Left ventricle myocardium inferior (tissue), 1 donor: ENCODE results near the gene RASAL2. TPM values are rescaled to one million over a fixed set of nuclear protein-coding genes. Genes with fewer than 3 reads are reported as not detected.

Experiments used
- DNase-seq: peaks from one replicate; pipeline ENCODE4 v3.0.0-alpha.2; 2020
- H3K27ac ChIP-seq: fragments of 200-600 bp; replicated peaks from 2 replicates; pipeline ENCODE4 v1.8.0; 2021
- H3K27me3 ChIP-seq: fragments of 200-600 bp; 2 replicates; pipeline ENCODE4 v1.8.0; 2021; ENCODE audit warnings: low read depth
- H3K36me3 ChIP-seq: fragments of 200-600 bp; 2 replicates; pipeline ENCODE4 v1.8.0; 2021
- H3K4me1 ChIP-seq: fragments of 200-600 bp; 2 replicates; pipeline ENCODE4 v1.8.0; 2021
- H3K4me3 ChIP-seq: fragments of 200-600 bp; 2 replicates; pipeline ENCODE4 v1.8.0; 2021; ENCODE audit warnings: mild to moderate bottlenecking, moderate library complexity
- H3K9me3 ChIP-seq: fragments of 200-600 bp; replicated peaks from 2 replicates; pipeline ENCODE4 v1.8.0; 2021
- CTCF ChIP-seq: fragments of 200-600 bp; IDR thresholded peaks from 2 replicates; pipeline ENCODE4 v1.8.0; 2021; ENCODE audit warnings: antibody characterized with exemption, mild to moderate bottlenecking, borderline replicate concordance
- intact Hi-C: fragments of 100-400 bp; cut with micrococcal nuclease; formaldehyde crosslinking; loops from one replicate; pipeline ENCODE4 v1.11.0; 2022
- total RNA-seq: library from RNA; stranded (reverse); fragmentation: NEBNext Ultra II Directional; extraction: Animal tissue kit (Norgen Biotek cat#: 25700); gene quantifications from one replicate; pipeline ENCODE4 v1.2.1, GENCODE V29; 2021
- donor health status: DM: no; HTN: yes; CAD: no; lungs with severe emphysema.

Gene RASAL2
- total RNA-seq, 1 donor from 2014 or later = 28.3 TPM

GRCh38 chr1:178513278-178513983, 419.5 kb downstream of the RASAL2 start:
- TF ChIP-seq CTCF = peak; percentile 25
- Histone ChIP-seq H3K4me3 (no peak overlapping the region), H3K36me3 (no peaks in the 10 kb centered on the region), H3K9me3 (no peaks in the 10 kb centered on the region), H3K27me3 (no peaks in the 10 kb centered on the region), H3K4me1 (peaks cover 27% of the 10 kb centered on the region), H3K27ac (peak overlapping the region; percentile 56)
- peak; percentile 49 for DNase-seq
- intact Hi-C loops = no loop called here

- Histone ChIP-seq H3K4me3 (no peak overlapping the region), H3K36me3 (no peaks in the 10 kb centered on the region), H3K4me1 (peaks cover 15% of the 10 kb centered on the region), H3K27me3 (no peaks in the 10 kb centered on the region), H3K27ac (no peak overlapping the region), H3K9me3 (no peaks in the 10 kb centered on the region)
- no peak for DNase-seq
- no peak for TF ChIP-seq CTCF
- intact Hi-C loops = no loop called here
These were observed 422.2 kb downstream of the RASAL2 start for GRCh38 chr1:178516110-178516509.

- Histone ChIP-seq H3K9me3 (no peaks in the 10 kb centered on the region), H3K4me3 (no peak overlapping the region), H3K27ac (no peak overlapping the region), H3K4me1 (peaks cover 3% of the 10 kb centered on the region), H3K36me3 (no peaks in the 10 kb centered on the region), H3K27me3 (no peaks in the 10 kb centered on the region)
- no peak for DNase-seq
- intact Hi-C loops = no loop called here
- TF ChIP-seq CTCF = no peak
These were observed 425.0 kb downstream of the RASAL2 start for GRCh38 chr1:178518894-178519293.

GRCh38 chr1:178520803-178521202, 426.9 kb downstream of the RASAL2 start:
- intact Hi-C loops = no loop called here
- H3K4me1 ChIP-seq = no peaks in the 10 kb centered on the region
- TF ChIP-seq CTCF = no peak
- no peaks in the 10 kb centered on the region for H3K36me3 ChIP-seq
- no peak overlapping the region for H3K27ac ChIP-seq
- DNase-seq = no peak
- H3K4me3 ChIP-seq = no peak overlapping the region
- peaks cover 4% of the 10 kb centered on the region for H3K9me3 ChIP-seq
- no peaks in the 10 kb centered on the region for H3K27me3 ChIP-seq

GRCh38 chr1:178521241-178521640, 427.3 kb downstream of the RASAL2 start:
- Histone ChIP-seq H3K27ac (no peak overlapping the region), H3K9me3 (peaks cover 4% of the 10 kb centered on the region), H3K27me3 (no peaks in the 10 kb centered on the region), H3K36me3 (no peaks in the 10 kb centered on the region), H3K4me1 (no peaks in the 10 kb centered on the region), H3K4me3 (no peak overlapping the region)
- DNase-seq = no peak
- TF ChIP-seq CTCF = no peak
- intact Hi-C loops = no loop called here
